HepG2 (cell line): Measurements from ENCODE around the gene GPR17. TPM values are rescaled to one million over a fixed set of nuclear protein-coding genes. Genes with fewer than 3 reads are reported as not detected.

Experiments used
- ATF1 ChIP-seq: IDR thresholded peaks from 2 replicates; pipeline ENCODE4 v1.6.1; 2016; ENCODE audit warnings: mild to moderate bottlenecking, control low read depth
- ATF7-NPFF ChIP-seq: sonication (generic); formaldehyde crosslinking; IDR thresholded peaks from 2 replicates; pipeline ENCODE4 v1.8.1; 2023; ENCODE audit warnings: mild to moderate bottlenecking, low read depth, missing genetic modification reagents, moderate library complexity
- CENPT ChIP-seq: sonication (generic); formaldehyde crosslinking; IDR thresholded peaks from 2 replicates; pipeline ENCODE4 v1.8.0; 2022; ENCODE audit warnings: low read depth, mild to moderate bottlenecking, moderate library complexity, missing genetic modification reagents
- CREB1 ChIP-seq, 2 experiments: fragments of 450-650 bp in 1 of 2; IDR thresholded peaks; 2 replicates each; pipeline ENCODE4 v1.6.1; 2016 to 2017; ENCODE audit warnings: control low read depth in 1 of 2, mild to moderate bottlenecking in 1 of 2, missing compliant biosample characterization in 1 of 2, missing genetic modification characterization in 1 of 2
- GMEB1 ChIP-seq: sonication (generic); formaldehyde crosslinking; IDR thresholded peaks from 2 replicates; pipeline ENCODE4 v1.5.1; 2020; ENCODE audit warnings: missing genetic modification reagents, mild to moderate bottlenecking, borderline replicate concordance
- HMGA1 ChIP-seq: sonication (generic); formaldehyde crosslinking; conservative IDR thresholded peaks from 2 replicates; pipeline ENCODE4 v1.4.0; 2020; ENCODE audit warnings: missing genetic modification reagents
- NFAT5 ChIP-seq: sonication (generic); formaldehyde crosslinking; IDR thresholded peaks from 2 replicates; pipeline ENCODE4 v1.4.0; 2020; ENCODE audit warnings: missing genetic modification reagents
- NFKB2 ChIP-seq: sonication (generic); formaldehyde crosslinking; IDR thresholded peaks from 2 replicates; pipeline ENCODE4 v1.4.0; 2020; ENCODE audit warnings: missing genetic modification reagents, borderline replicate concordance
- PBX3 ChIP-seq: sonication (generic); formaldehyde crosslinking; IDR thresholded peaks from 2 replicates; pipeline ENCODE4 v1.8.1; 2023; ENCODE audit warnings: missing genetic modification reagents, inconsistent platforms, borderline replicate concordance
- RARA ChIP-seq: IDR thresholded peaks from 2 replicates; pipeline ENCODE4 v1.6.1; 2016; ENCODE audit warnings: missing genetic modification reagents, missing compliant biosample characterization
- RFX5 ChIP-seq: IDR thresholded peaks from 2 replicates; pipeline ENCODE4 v1.6.1; 2011; ENCODE audit warnings: low read depth, low read length, improper control_type of control experiment
- SMARCE1 ChIP-seq: fragments of 450-650 bp; IDR thresholded peaks from 2 replicates; pipeline ENCODE4 v1.6.1; 2017; ENCODE audit warnings: borderline replicate concordance
- SOX13 ChIP-seq, 3 experiments: fragments of 450-650 bp in 1 of 3; sonication (generic) in 1 of 3; formaldehyde crosslinking in 1 of 3; IDR thresholded peaks in 2 of 3; conservative IDR thresholded peaks in 1 of 3; 2 replicates each; pipeline versions ENCODE4 v1.5.0 to v1.6.1; 2016 to 2020; ENCODE audit warnings: antibody characterized with exemption in 1 of 3, mild to moderate bottlenecking in 1 of 3, missing compliant biosample characterization in 1 of 3, missing genetic modification reagents in 1 of 3, moderate library complexity in 1 of 3
- TEAD2 ChIP-seq: sonication (generic); formaldehyde crosslinking; IDR thresholded peaks from 2 replicates; pipeline ENCODE4 v1.9.0; 2021; ENCODE audit warnings: missing genetic modification reagents
- ZKSCAN1 ChIP-seq: fragments of 150-350 bp; IDR thresholded peaks from 2 replicates; pipeline ENCODE4 v1.6.1; 2014; ENCODE audit warnings: low read length
- ZNF431 ChIP-seq: sonication (generic); formaldehyde crosslinking; IDR thresholded peaks from 2 replicates; pipeline ENCODE4 v1.9.0; 2022; ENCODE audit warnings: missing genetic modification reagents, low read depth, mild to moderate bottlenecking, borderline replicate concordance
- ZNF562 ChIP-seq: sonication (generic); formaldehyde crosslinking; IDR thresholded peaks from 2 replicates; pipeline ENCODE4 v1.8.0; 2022; ENCODE audit warnings: missing genetic modification reagents, borderline replicate concordance
- ZNF619 ChIP-seq: sonication (generic); formaldehyde crosslinking; IDR thresholded peaks from 2 replicates; pipeline ENCODE4 v1.4.0; 2020; ENCODE audit warnings: mild to moderate bottlenecking, missing genetic modification reagents
- polyA plus RNA-seq, 8 experiments: library from polyadenylated mRNA; depleted of rRNA in 3 of 8; stranded (reverse) in 7 of 8; unstranded in 1 of 8; fragments of >200 nt; fragmentation: Illumina TruSeq in 4 of 8; extraction: Trizol in 4 of 8; gene quantifications; 2 replicates each; pipeline versions ENCODE4 v1.2.1 to v1.2.3, GENCODE V29; 2011 to 2016; ENCODE audit warnings: low read depth in 4 of 8, missing spikeins in 1 of 8, mixed read lengths in 1 of 8; ENCODE audit not compliant: insufficient read depth in 1 of 8
- total RNA-seq, 5 experiments: library from RNA; depleted of rRNA; stranded (reverse); fragments of >200 nt; fragmentation: Illumina TruSeq; extraction: Trizol; gene quantifications; 2 replicates each; pipeline ENCODE4 v1.2.3, GENCODE V29; 2016; ENCODE audit warnings: low read depth in 1 of 5

GPR17 gene
- total and polyA plus RNA-seq, 2 of the 13 experiments (the other 11 are each of a cell fraction or from before 2014, with no cell fraction given): not detected

GRCh38 chr2:127674241-127675209 is 28.6 kb downstream of the GPR17 start (continued):
- TF ChIP-seq GMEB1 (CRISPR knock-in tag) (no peak), SMARCE1 (no peak), RFX5 (no peak), HMGA1 (CRISPR knock-in tag) (no peak), ZKSCAN1 (no peak), ZNF431 (CRISPR knock-in tag) (no peak), NFKB2 (no peak), TEAD2 (CRISPR knock-in tag) (no peak), ZNF619 (no peak), ATF7-NPFF (CRISPR knock-in tag) (0 out of 2 replicates have a peak, but pooled peaks have one; percentile 27), CREB1 (IDR thresholded peaks at IDR 0.05) (no peak), CREB1 (CRISPR knock-in tag; IDR thresholded peaks at IDR 0.05) (no peak), ATF1 (CRISPR knock-in tag) (no peak), RARA (no peak), ZNF562 (CRISPR knock-in tag) (no peak), PBX3 (no peak), NFAT5 (CRISPR knock-in tag) (no peak), CENPT (CRISPR knock-in tag) (no peak), SOX13 (IDR thresholded peaks at IDR 0.05) (no peak), SOX13 (CRISPR knock-in tag; conservative IDR thresholded peaks at IDR 0.05 in 1 of 2, IDR thresholded peaks at IDR 0.05 in 1 of 2) (0 out of 4 replicates have a peak, but pooled peaks of 1 of the 2 experiments have one; percentile 13)
